ENCODE data around the gene MBNL1.
"Not testable (repeated sequence)": the region's sequence is repeated elsewhere in the genome, so short reads cannot be mapped to it uniquely, and the experiment has no call there.

Gene MBNL1

DNA sequence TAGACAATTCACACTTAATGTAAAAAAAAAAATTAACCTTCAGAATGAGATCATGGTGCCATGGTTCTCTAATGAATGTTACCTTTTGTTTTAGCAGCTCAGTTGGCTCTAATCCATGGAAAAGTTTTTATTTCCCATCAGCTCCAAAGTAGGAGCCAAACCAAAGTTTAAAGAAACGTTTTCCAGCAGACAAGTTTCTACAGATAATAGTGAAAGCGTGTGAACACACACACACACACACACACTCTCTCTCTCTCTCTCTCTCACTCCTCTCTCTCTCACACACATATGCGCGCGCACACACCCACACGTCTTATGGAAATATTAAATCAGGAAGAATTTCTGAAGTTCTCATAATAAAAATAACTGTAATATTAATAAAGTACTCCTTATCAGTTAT lies 46.9 kb downstream of the MBNL1 start:
- FAIRE-seq (no peak), DNase-seq (ENCODE audit: insufficient read length, low spot score) (no peak)

- DNase-seq (ENCODE audit: insufficient read length, low spot score): no peak
- no peak for FAIRE-seq
Observed at GRCh38 chr3:152316318-152316717, 47.6 kb downstream of the MBNL1 start.

GRCh38 chr3:152317184-152317583 lies 48.5 kb downstream of the MBNL1 start:
- DNase-seq (ENCODE audit: insufficient read length, low spot score): no peak
- no peak for FAIRE-seq

- FAIRE-seq (peak; percentile 28), DNase-seq (ENCODE audit: insufficient read length, low spot score) (no peak)
Observed at GRCh38 chr3:152317956-152318355, 49.2 kb downstream of the MBNL1 start.

GRCh38 chr3:152318512-152318911 lies 49.8 kb downstream of the MBNL1 start:
- peak; percentile 58 for FAIRE-seq

GRCh38 chr3:152319256-152319655 lies 50.5 kb downstream of the MBNL1 start:
- FAIRE-seq (no peak), DNase-seq (ENCODE audit: insufficient read length, low spot score) (no peak)

More at GRCh38 chr3:152318512-152318911, 49.8 kb downstream of the MBNL1 start:
- no peak for DNase-seq (ENCODE audit: insufficient read length, low spot score)

DNA sequence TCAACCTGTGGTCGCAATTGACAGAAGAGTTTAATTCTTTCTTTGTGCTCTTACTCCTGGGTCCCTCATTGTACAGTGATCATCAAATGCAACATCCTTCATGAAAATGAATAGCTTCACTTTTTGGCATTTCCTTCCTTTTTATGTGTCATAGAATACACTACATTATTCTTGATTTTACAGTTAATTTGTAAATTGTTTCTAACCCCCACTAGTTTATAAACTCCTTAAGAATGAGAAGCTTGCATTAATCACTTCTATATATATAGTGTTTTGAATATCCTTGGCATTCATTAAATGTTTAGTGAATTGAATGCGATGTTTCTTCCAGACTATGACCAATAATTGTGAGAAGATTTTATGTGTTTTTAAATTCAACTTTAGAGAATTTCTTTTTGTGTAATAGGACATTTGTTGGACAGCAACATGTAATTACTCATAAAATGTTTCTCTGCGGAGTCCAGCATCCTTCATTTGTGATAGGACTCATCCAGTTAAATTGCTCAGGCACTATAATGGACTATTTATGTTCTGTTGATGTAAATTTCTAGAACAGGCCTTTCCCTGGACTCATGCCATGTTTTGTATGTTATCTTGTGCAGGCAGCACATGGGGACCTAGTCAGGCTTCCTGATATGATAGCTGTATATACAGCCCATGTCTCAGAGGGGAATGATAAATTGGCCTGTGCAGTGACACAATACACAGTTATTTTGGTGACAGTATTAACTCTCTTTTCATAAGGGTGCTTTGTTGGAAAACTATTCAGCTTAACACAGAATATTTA lies 51.3 kb downstream of the MBNL1 start:
- FAIRE-seq: no peak
- DNase-seq (ENCODE audit: insufficient read length, low spot score): no peak

- DNase-seq (ENCODE audit: insufficient read length, low spot score): no peak
- FAIRE-seq: peak; percentile 21
Observed at GRCh38 chr3:152321200-152321954, 52.6 kb downstream of the MBNL1 start.

DNA sequence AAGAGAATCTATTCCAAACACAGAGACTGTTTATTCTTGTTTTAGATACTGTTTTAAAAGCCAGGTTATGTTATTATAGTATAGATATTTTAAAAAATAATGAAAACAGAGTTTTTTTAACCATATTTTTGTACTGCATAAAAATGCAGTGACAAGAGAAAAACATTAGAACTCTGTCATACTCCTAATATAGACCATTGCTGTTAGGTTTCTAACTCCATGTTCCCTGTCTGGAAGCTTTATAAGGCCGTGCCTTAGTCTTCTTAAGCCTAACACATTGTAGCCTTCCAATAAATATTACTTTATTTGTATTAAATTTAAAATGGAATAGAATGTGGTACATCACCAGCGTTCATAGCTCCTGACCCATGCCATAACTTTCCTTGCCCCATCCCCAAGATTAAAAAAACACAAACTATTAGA lies 53.2 kb downstream of the MBNL1 start:
- DNase-seq (ENCODE audit: insufficient read length, low spot score): no peak
- FAIRE-seq: no peak

DNA sequence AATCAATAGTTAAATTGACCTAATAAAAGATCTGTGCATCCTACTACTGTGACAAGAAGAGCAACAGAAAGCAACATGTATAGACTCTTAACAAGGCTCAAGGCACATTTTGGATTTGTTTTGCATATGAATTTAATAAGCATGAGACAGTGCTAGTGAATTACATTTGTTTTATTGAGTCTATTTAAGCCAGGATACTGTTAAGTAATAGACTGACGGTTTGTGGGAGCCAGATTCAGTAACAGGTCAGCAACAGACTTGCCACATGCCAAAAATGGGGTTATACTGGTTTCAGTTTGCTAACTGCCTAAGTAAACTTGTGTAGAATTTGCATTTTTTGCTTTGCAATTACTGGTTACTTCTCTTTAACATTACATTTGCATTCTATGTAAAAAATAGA lies 54.0 kb downstream of the MBNL1 start:
- DNase-seq (ENCODE audit: insufficient read length, low spot score) (no peak), FAIRE-seq (peak; percentile 77)

- FAIRE-seq (peak; percentile 93), DNase-seq (ENCODE audit: insufficient read length, low spot score) (no peak)
Observed at GRCh38 chr3:152323834-152324233, 55.1 kb downstream of the MBNL1 start.

- FAIRE-seq (no peak), DNase-seq (ENCODE audit: insufficient read length, low spot score) (no peak)
Observed at GRCh38 chr3:152325136-152325535, 56.4 kb downstream of the MBNL1 start.

DNA sequence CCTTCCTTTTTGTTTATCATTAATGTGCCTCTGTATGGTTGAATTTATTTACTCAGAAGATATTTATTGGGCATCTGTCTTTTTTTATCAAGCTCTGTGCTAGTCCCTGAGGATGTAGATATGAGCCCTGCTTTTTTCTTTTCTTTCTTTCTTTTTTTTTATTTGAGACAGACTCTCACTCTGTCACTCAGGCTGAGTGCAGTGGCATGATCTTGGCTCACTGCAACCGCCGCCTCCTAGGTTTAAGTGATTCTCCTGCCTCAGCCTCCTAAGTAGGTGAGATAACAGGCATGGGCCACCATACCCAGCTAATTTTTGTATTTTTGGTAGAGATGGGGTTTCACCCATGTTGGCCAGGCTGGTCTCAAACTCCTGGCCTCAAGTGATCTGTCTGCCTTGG lies 58.5 kb downstream of the MBNL1 start:
- FAIRE-seq: no peak
- no peak for DNase-seq (ENCODE audit: insufficient read length, low spot score)

GRCh38 chr3:152328841-152329240 lies 60.1 kb downstream of the MBNL1 start:
- peak; percentile 4 for FAIRE-seq
- DNase-seq (ENCODE audit: insufficient read length, low spot score): no peak

- FAIRE-seq (no peak), DNase-seq (ENCODE audit: insufficient read length, low spot score) (no peak)
Observed at GRCh38 chr3:152330559-152330958, 61.8 kb downstream of the MBNL1 start.

GRCh38 chr3:152331018-152331541 lies 62.4 kb downstream of the MBNL1 start:
- DNase-seq (ENCODE audit: insufficient read length, low spot score) (no peak), FAIRE-seq (no peak)

DNA sequence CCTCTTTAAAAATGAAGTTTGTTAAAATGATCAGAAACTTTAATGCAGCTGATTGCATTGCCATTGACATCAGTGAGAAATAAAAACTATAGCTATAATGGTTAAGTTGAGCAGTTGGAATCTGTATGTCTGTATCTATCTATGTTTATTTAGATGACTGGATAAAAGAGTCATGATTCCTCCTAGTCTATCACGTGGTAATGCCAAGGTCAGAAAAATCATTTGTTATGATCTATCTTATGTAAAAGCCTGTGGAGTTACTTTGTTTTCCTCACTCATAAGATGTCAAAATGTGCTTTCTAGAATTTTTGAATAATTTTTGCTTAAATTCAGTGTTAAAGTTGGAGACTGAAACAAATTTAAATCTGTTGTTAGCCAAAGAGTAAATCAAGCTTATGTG lies 63.3 kb downstream of the MBNL1 start:
- DNase-seq (ENCODE audit: insufficient read length, low spot score) (no peak), FAIRE-seq (no peak)

- no peak for DNase-seq (ENCODE audit: insufficient read length, low spot score)
- FAIRE-seq: peak; percentile 45
Observed at GRCh38 chr3:152333928-152334327, 65.2 kb downstream of the MBNL1 start.

GRCh38 chr3:152334761-152335160 lies 66.0 kb downstream of the MBNL1 start:
- no peak for DNase-seq (ENCODE audit: insufficient read length, low spot score)

GRCh38 chr3:152335273-152335672 lies 66.5 kb downstream of the MBNL1 start:
- DNase-seq (ENCODE audit: insufficient read length, low spot score): no peak
- peak; percentile 70 for FAIRE-seq

More at GRCh38 chr3:152334761-152335160, 66.0 kb downstream of the MBNL1 start:
- FAIRE-seq: peak; percentile 85

DNA sequence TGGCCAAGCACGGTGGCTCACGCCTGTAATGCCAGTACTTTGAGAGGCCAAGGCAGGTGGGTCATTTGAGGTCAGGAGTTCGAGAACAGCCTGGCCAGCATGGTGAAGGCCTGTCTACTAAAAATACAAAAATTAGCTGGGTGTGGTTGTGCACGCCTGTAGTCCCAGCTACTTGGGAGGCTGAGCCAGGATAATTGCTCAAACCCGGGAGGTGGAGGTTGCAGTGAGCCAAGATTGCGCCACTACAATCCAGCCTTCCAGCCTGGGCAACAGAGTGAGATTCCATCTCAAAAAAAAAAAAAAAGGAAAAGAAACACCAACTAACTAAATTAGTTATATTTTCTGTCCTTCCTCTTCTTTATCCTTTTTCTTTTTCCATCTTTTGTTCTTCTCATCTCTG lies 68.6 kb downstream of the MBNL1 start:
- not testable (repeated sequence) for FAIRE-seq; DNase-seq (ENCODE audit: insufficient read length, low spot score)

Data from GM19239 (cell line).